PC-3 (cell line): Measurements from ENCODE around the gene MRO.
"Not testable (repeated sequence)": the region's sequence is repeated elsewhere in the genome, so short reads cannot be mapped to it uniquely, and the experiment has no call there.

ENCODE experiments used
- EZH2phosphoT487 ChIP-seq: fragments of 300-600 bp; sonication (generic); IDR thresholded peaks from 2 replicates; pipeline ENCODE4 v1.6.1; 2018; ENCODE audit warnings: mild to moderate bottlenecking, antibody characterized with exemption, low read length, borderline replicate concordance
- TF ChIP-seq, protein P1 (sequence below): fragments of 300-600 bp; sonication (generic); conservative IDR thresholded peaks from 2 replicates; pipeline ENCODE4 v1.5.1; 2017; ENCODE audit warnings: antibody characterized with exemption, low read depth, mild to moderate bottlenecking, low read length

DNA sequence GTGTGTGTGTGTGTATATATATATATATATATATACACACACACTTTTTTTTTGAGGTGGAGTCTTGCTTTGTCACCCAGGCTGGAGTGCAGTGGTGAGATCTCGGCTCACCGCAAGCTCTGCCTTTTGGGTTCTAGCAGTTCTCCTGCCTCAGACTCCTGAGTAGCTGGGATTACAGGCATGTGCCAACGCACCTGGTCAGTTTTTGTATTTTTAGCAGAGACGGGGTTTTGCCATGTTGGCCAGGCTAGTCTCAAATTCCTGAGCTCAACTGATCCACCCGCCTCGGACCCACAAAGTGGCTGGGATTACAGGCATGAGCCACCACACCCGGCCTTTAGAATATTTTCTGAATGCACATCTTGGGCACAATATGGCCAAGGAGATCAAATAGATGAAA is 13.7 kb upstream of the MRO start:
- TF ChIP-seq, protein P1, sequence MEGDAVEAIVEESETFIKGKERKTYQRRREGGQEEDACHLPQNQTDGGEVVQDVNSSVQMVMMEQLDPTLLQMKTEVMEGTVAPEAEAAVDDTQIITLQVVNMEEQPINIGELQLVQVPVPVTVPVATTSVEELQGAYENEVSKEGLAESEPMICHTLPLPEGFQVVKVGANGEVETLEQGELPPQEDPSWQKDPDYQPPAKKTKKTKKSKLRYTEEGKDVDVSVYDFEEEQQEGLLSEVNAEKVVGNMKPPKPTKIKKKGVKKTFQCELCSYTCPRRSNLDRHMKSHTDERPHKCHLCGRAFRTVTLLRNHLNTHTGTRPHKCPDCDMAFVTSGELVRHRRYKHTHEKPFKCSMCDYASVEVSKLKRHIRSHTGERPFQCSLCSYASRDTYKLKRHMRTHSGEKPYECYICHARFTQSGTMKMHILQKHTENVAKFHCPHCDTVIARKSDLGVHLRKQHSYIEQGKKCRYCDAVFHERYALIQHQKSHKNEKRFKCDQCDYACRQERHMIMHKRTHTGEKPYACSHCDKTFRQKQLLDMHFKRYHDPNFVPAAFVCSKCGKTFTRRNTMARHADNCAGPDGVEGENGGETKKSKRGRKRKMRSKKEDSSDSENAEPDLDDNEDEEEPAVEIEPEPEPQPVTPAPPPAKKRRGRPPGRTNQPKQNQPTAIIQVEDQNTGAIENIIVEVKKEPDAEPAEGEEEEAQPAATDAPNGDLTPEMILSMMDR = not testable (repeated sequence)
- TF ChIP-seq EZH2phosphoT487 = not testable (repeated sequence)
